Right atrium auricular region (tissue), 2 donors: ENCODE data around the gene FOXL3. TPM values are rescaled to one million over a fixed set of nuclear protein-coding genes. Genes with fewer than 3 reads are reported as not detected.

ENCODE experiments used
- DNase-seq: peaks from one replicate; pipeline ENCODE4 v3.0.0-alpha.2; 2019; ENCODE audit warnings: low spot score
- H3K27ac ChIP-seq, 2 donors: fragments of 200-600 bp; sonication (generic); 1 replicate in 1 of 2; 2 replicates in 1 of 2; pipeline ENCODE4 v1.5.1; 2016 to 2019
- H3K27me3 ChIP-seq, 2 donors: fragments of 200-600 bp; sonication (generic); one replicate each; pipeline versions ENCODE4 v1.5.1 to v1.6.0; 2017 to 2019
- H3K36me3 ChIP-seq: fragments of 200-600 bp; sonication (generic); one replicate; pipeline ENCODE4 v1.5.1; 2016
- H3K4me1 ChIP-seq, 2 donors: fragments of 200-600 bp; sonication (generic); one replicate each; pipeline versions ENCODE4 v1.5.1 to v1.6.0; 2017 to 2019
- H3K4me3 ChIP-seq, 2 donors: fragments of 200-600 bp; sonication (generic); 1 replicate in 1 of 2; 2 replicates in 1 of 2; pipeline ENCODE4 v1.5.1; 2017 to 2019; ENCODE audit warnings: mild to moderate bottlenecking in 1 of 2, moderate library complexity in 1 of 2
- H3K9me3 ChIP-seq, 2 donors: fragments of 200-600 bp; sonication (generic); one replicate each; pipeline ENCODE4 v1.5.1; 2019
- total RNA-seq, 2 donors: library from RNA; depleted of rRNA; stranded (reverse); fragments of >200 nt; gene quantifications; one replicate each; pipeline ENCODE4 v1.1.0, GENCODE V29; 2016
- TF ChIP-seq, protein P1 (sequence below), 2 donors: fragments of 200-600 bp; sonication (generic); IDR thresholded peaks; one replicate each; pipeline ENCODE4 v1.5.1; 2019; ENCODE audit warnings: antibody characterized with exemption in 2 of 2

The FOXL3 gene
- total RNA-seq, 2 donors from 2014 or later = not detected

DNA sequence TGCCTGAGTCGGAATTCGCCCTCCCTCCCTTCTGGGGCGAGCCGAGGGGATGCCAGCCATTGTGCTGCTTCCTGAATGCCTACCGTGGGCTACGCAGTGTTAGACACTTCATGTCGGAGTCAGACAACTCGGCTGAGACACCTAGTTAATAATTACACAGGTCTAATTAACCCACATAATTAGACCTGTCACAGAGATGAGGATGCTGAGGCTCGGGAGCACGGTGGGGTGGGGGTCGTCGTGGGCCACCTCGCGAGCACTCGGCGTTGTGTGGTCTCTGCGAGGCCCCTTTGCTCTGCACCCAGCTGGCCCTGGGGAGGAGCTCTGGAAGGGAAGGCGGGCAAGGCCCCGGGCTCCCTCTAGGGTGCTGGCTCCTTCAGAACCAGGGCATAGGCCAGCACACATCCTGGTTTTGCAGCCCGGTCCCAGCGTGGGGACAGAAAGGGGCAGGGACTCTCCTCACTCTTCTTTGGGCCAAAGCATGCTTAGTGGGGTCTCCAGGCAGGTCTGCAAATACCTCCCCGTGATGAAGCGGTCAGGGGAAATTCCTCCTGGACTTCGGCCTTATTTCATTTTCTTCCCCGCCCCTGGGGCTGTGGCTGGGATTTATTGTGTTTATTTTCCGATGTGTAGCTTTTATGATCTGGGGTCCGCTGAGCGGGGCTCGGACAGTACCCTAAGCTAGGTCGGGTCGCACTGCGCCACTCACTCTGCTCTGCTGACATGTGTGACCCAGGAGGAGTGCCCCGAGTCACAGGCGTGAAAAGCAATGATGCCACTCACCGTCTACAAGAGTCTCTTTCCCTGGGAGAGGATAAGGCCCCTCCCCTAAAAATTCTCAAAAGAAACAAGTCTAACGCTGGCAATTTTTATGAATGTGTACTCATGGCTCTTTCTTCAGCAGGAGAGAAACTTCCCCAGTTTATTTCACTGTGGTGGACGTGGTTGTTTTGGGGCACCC, 4.9 kb upstream of the FOXL3 start:
- no peak for DNase-seq
- no peaks in the 10 kb centered on the region for H3K9me3 ChIP-seq
- TF ChIP-seq, protein P1, sequence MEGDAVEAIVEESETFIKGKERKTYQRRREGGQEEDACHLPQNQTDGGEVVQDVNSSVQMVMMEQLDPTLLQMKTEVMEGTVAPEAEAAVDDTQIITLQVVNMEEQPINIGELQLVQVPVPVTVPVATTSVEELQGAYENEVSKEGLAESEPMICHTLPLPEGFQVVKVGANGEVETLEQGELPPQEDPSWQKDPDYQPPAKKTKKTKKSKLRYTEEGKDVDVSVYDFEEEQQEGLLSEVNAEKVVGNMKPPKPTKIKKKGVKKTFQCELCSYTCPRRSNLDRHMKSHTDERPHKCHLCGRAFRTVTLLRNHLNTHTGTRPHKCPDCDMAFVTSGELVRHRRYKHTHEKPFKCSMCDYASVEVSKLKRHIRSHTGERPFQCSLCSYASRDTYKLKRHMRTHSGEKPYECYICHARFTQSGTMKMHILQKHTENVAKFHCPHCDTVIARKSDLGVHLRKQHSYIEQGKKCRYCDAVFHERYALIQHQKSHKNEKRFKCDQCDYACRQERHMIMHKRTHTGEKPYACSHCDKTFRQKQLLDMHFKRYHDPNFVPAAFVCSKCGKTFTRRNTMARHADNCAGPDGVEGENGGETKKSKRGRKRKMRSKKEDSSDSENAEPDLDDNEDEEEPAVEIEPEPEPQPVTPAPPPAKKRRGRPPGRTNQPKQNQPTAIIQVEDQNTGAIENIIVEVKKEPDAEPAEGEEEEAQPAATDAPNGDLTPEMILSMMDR (IDR thresholded peaks at IDR 0.05) = no peak
- no peak overlapping the region for H3K27ac ChIP-seq
- H3K4me3 ChIP-seq = no peak overlapping the region
- peaks cover 8% of the 10 kb centered on the region in 2 donors for H3K27me3 ChIP-seq
- H3K36me3 ChIP-seq = no peaks in the 10 kb centered on the region
- H3K4me1 ChIP-seq = peaks cover 0 to 8% of the 10 kb centered on the region in 2 donors

DNA sequence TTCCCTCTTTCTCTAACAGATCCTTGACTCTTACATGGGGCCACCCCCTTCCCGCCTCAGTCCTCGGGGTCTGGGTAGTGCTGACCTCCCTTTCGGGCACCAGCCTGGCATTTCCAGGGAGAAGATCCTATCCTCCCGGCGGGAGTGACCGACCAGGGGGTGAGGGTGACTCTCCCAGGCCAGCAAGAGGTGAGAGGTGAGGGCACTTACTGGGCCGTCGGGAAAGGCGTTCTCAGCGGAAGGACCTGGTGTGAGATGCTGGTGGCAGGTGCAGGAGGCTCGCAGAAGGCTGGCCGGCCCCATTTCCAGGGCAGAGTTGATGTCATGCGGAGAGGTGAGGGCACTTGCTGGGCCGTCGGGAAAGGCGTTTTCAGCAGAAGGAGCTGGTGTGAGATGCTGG, 4.2 kb upstream of the FOXL3 start:
- Histone ChIP-seq H3K4me3 (no peak overlapping the region), H3K36me3 (no peaks in the 10 kb centered on the region), H3K27ac (no peak overlapping the region), H3K9me3 (no peaks in the 10 kb centered on the region), H3K4me1 (peaks cover 0 to 15% of the 10 kb centered on the region in 2 donors), H3K27me3 (peaks cover 12 to 14% of the 10 kb centered on the region in 2 donors)
- TF ChIP-seq, protein P1 (IDR thresholded peaks at IDR 0.05) = no peak
- no peak for DNase-seq

DNA sequence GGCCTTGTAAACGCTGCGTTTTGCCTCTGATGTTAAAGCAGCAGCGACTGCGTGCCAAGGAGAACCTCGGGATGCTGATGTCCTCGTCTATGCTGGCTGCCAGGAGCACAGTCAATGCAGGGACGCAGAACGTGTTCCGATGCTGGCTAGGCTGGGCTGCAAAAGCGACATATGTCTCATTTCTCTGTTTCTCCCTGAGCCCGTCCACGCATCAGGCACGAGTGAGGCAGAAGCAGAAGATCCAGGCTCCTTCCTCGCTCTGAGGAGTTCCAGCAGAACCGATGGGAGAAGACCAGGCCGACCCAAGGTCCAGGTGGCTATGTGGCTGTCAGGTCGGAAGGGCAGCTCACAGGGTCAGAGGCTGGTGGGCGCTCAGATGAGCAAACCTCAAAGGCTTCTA, 3.7 kb upstream of the FOXL3 start:
- TF ChIP-seq, protein P1 (IDR thresholded peaks at IDR 0.05) = no peak
- Histone ChIP-seq H3K27me3 (peaks cover 14 to 15% of the 10 kb centered on the region in 2 donors), H3K9me3 (no peaks in the 10 kb centered on the region)

GRCh38 chr7:288671-289101, 1.3 kb upstream of the FOXL3 start:
- peaks cover 0 to 16% of the 10 kb centered on the region in 2 donors for H3K4me1 ChIP-seq
- TF ChIP-seq, protein P1 (IDR thresholded peaks at IDR 0.05) = no peak
- no peak for DNase-seq
- H3K27me3 ChIP-seq = peaks cover 15 to 18% of the 10 kb centered on the region in 2 donors
- H3K4me3 ChIP-seq = no peak overlapping the region
- H3K9me3 ChIP-seq = no peaks in the 10 kb centered on the region
- H3K36me3 ChIP-seq = no peaks in the 10 kb centered on the region
- no peak overlapping the region for H3K27ac ChIP-seq

More for the DNA sequence above, 3.7 kb upstream of the FOXL3 start:
- no peaks in the 10 kb centered on the region for H3K36me3 ChIP-seq
- H3K27ac ChIP-seq = no peak overlapping the region
- no peak overlapping the region for H3K4me3 ChIP-seq
- peaks cover 0 to 16% of the 10 kb centered on the region in 2 donors for H3K4me1 ChIP-seq
- DNase-seq = no peak

- H3K4me1 ChIP-seq = peaks cover 0 to 16% of the 10 kb centered on the region in 2 donors
- no peak for DNase-seq
- no peaks in the 10 kb centered on the region for H3K36me3 ChIP-seq
- TF ChIP-seq, protein P1 (IDR thresholded peaks at IDR 0.05) = no peak
- no peak overlapping the region for H3K4me3 ChIP-seq
- H3K9me3 ChIP-seq = no peaks in the 10 kb centered on the region
- H3K27ac ChIP-seq = no peak overlapping the region
- peaks cover 15 to 18% of the 10 kb centered on the region in 2 donors for H3K27me3 ChIP-seq
Measured at GRCh38 chr7:289209-289755, 688 bp upstream of the FOXL3 start.
